ENCODE data around the gene SLC25A28. TPM values are rescaled to one million over a fixed set of nuclear protein-coding genes. Genes with fewer than 3 reads are reported as not detected.

SLC25A28 gene
- total RNA-seq, 2 donors from 2014 or later = 50.1 to 53.3 TPM

GRCh38 chr10:99654390-99655175, 34.3 kb upstream of the SLC25A28 start:
- no peak for ATAC-seq (ENCODE audit: insufficient number of reproducible peaks, low FRiP score, low read depth)
- no peak overlapping the region for H3K27ac ChIP-seq
- TF ChIP-seq CTCF (IDR thresholded peaks at IDR 0.05) = no peak

GRCh38 chr10:99652800-99653390, 32.7 kb upstream of the SLC25A28 start:
- H3K27me3 ChIP-seq (replicated peaks; ENCODE audit: insufficient read depth) = no peaks in the 10 kb centered on the region
- H3K4me1 ChIP-seq (ENCODE audit: control insufficient read depth in 1 of 2, low read depth in 2 of 2) = no peaks in the 10 kb centered on the region
- H3K27ac ChIP-seq = no peak overlapping the region
- H3K36me3 ChIP-seq = no peaks in the 10 kb centered on the region
- DNase-seq (ENCODE audit: low spot score) (no peak), ATAC-seq (ENCODE audit: insufficient number of reproducible peaks, low FRiP score, low read depth) (no peak)
- H3K4me3 ChIP-seq = no peak overlapping the region
- TF ChIP-seq CTCF (IDR thresholded peaks at IDR 0.05) = no peak
- no peaks in the 10 kb centered on the region for H3K9me3 ChIP-seq

More at GRCh38 chr10:99654390-99655175, 34.3 kb upstream of the SLC25A28 start:
- Histone ChIP-seq H3K36me3 (no peaks in the 10 kb centered on the region), H3K27me3 (replicated peaks; ENCODE audit: insufficient read depth) (no peaks in the 10 kb centered on the region), H3K4me1 (ENCODE audit: control insufficient read depth in 1 of 2, low read depth in 2 of 2) (peaks cover 6 to 8% of the 10 kb centered on the region in 2 donors), H3K9me3 (no peaks in the 10 kb centered on the region), H3K4me3 (no peak overlapping the region)
- no peak for DNase-seq (ENCODE audit: low spot score)

- H3K27me3 ChIP-seq (replicated peaks; ENCODE audit: insufficient read depth) = no peaks in the 10 kb centered on the region
- DNase-seq (ENCODE audit: low spot score) = no peak
- H3K9me3 ChIP-seq = no peaks in the 10 kb centered on the region
- H3K27ac ChIP-seq = no peak overlapping the region
- H3K4me1 ChIP-seq (ENCODE audit: control insufficient read depth in 1 of 2, low read depth in 2 of 2) = no peaks in the 10 kb centered on the region
- no peak overlapping the region for H3K4me3 ChIP-seq
- H3K36me3 ChIP-seq = no peaks in the 10 kb centered on the region
- ATAC-seq (ENCODE audit: insufficient number of reproducible peaks, low FRiP score, low read depth) = no peak
- no peak for TF ChIP-seq CTCF (IDR thresholded peaks at IDR 0.05)
Observed at GRCh38 chr10:99648717-99649116, 28.5 kb upstream of the SLC25A28 start.

GRCh38 chr10:99647601-99648151, 27.4 kb upstream of the SLC25A28 start:
- ATAC-seq (ENCODE audit: insufficient number of reproducible peaks, low FRiP score, low read depth) (no peak), DNase-seq (ENCODE audit: low spot score) (no peak)
- Histone ChIP-seq H3K27me3 (replicated peaks; ENCODE audit: insufficient read depth) (no peaks in the 10 kb centered on the region), H3K4me1 (ENCODE audit: control insufficient read depth in 1 of 2, low read depth in 2 of 2) (no peaks in the 10 kb centered on the region), H3K36me3 (no peaks in the 10 kb centered on the region), H3K27ac (no peak overlapping the region), H3K4me3 (no peak overlapping the region), H3K9me3 (no peaks in the 10 kb centered on the region)
- TF ChIP-seq CTCF (IDR thresholded peaks at IDR 0.05) = no peak

- no peaks in the 10 kb centered on the region for H3K27me3 ChIP-seq (replicated peaks; ENCODE audit: insufficient read depth)
- no peaks in the 10 kb centered on the region for H3K4me1 ChIP-seq (ENCODE audit: control insufficient read depth in 1 of 2, low read depth in 2 of 2)
- no peak for DNase-seq (ENCODE audit: low spot score)
- ATAC-seq (ENCODE audit: insufficient number of reproducible peaks, low FRiP score, low read depth) = no peak
- H3K36me3 ChIP-seq = no peaks in the 10 kb centered on the region
- H3K27ac ChIP-seq = no peak overlapping the region
- TF ChIP-seq CTCF (IDR thresholded peaks at IDR 0.05) = no peak
- H3K9me3 ChIP-seq = no peaks in the 10 kb centered on the region
- no peak overlapping the region for H3K4me3 ChIP-seq
Observed at GRCh38 chr10:99633832-99634231, 13.6 kb upstream of the SLC25A28 start.
